HUES48 (cell line): ENCODE measurements around the gene RANGAP1.

Source experiments
- H3K27ac ChIP-seq: one replicate; pipeline ENCODE4 v1.7.0; 2013; ENCODE audit warnings: low read depth, low read length, inconsistent platforms
- H3K27me3 ChIP-seq: 2 replicates; pipeline ENCODE4 v1.6.1; 2013; ENCODE audit warnings: mild to moderate bottlenecking, low read length; ENCODE audit not compliant: control insufficient read depth, insufficient read depth
- H3K36me3 ChIP-seq: 2 replicates; pipeline ENCODE4 v1.6.1; 2013; ENCODE audit warnings: low read length; ENCODE audit not compliant: control insufficient read depth, insufficient read depth
- H3K4me1 ChIP-seq: 2 replicates; pipeline ENCODE4 v1.6.1; 2013; ENCODE audit warnings: mild to moderate bottlenecking, low read length; ENCODE audit not compliant: control insufficient read depth, insufficient read depth
- H3K4me3 ChIP-seq: 2 replicates; pipeline ENCODE4 v1.5.1; 2013; ENCODE audit warnings: mild to moderate bottlenecking, low read depth, low read length
- H3K9ac ChIP-seq: 2 replicates; pipeline ENCODE4 v1.6.1; 2013; ENCODE audit warnings: mild to moderate bottlenecking, low read depth, low read length, moderate library complexity
- H3K9me3 ChIP-seq: 2 replicates; pipeline ENCODE4 v1.6.1; 2013; ENCODE audit warnings: low read length; ENCODE audit not compliant: control insufficient read depth, insufficient read depth

The RANGAP1 gene

GRCh38 chr22:41242396-41243117, 43.4 kb downstream of the RANGAP1 start:
- Histone ChIP-seq H3K4me1 (0 out of 2 replicates have a peak, but pooled peaks cover 7% of the 10 kb centered on the region), H3K9me3 (no peaks in the 10 kb centered on the region), H3K9ac (no peak overlapping the region), H3K27ac (no peak overlapping the region), H3K36me3 (peaks cover 26% of the 10 kb centered on the region), H3K27me3 (no peaks in the 10 kb centered on the region), H3K4me3 (no peak overlapping the region)

- Histone ChIP-seq H3K9ac (no peak overlapping the region), H3K4me1 (peaks cover 7% of the 10 kb centered on the region; the same call in 1 of the 2 replicates), H3K4me3 (no peak overlapping the region), H3K27ac (no peak overlapping the region), H3K9me3 (no peaks in the 10 kb centered on the region), H3K36me3 (peaks cover 15% of the 10 kb centered on the region), H3K27me3 (no peaks in the 10 kb centered on the region)
These were observed 44.8 kb downstream of the RANGAP1 start for GRCh38 chr22:41241133-41241676.

- Histone ChIP-seq H3K27ac (no peak within 1 kb of the TSS), H3K36me3 (peaks cover 9% of the 10 kb centered on the region), H3K4me1 (peaks cover 7% of the 10 kb centered on the region; the same call in 1 of the 2 replicates), H3K9ac (no peak within 1 kb of the TSS), H3K27me3 (no peaks in the 10 kb centered on the region), H3K9me3 (no peaks in the 10 kb centered on the region), H3K4me3 (no peak within 1 kb of the TSS)
These were observed 45.4 kb downstream of the RANGAP1 start, which contains the start of gene CHADL for GRCh38 chr22:41240377-41241132. Gene CHADL (minus strand): TSS chr22:41240931. CDS start chr22:41240881, 50 bp downstream.

- Histone ChIP-seq H3K4me1 (peaks cover 7% of the 10 kb centered on the region; the same call in 1 of the 2 replicates), H3K27me3 (no peaks in the 10 kb centered on the region), H3K27ac (no peak overlapping the region), H3K9ac (no peak overlapping the region), H3K9me3 (no peaks in the 10 kb centered on the region), H3K4me3 (no peak overlapping the region), H3K36me3 (no peaks in the 10 kb centered on the region)
These were observed 46.4 kb downstream of the RANGAP1 start for GRCh38 chr22:41239443-41240128.

GRCh38 chr22:41238570-41239442, 47.2 kb downstream of the RANGAP1 start:
- Histone ChIP-seq H3K4me1 (peaks cover 7% of the 10 kb centered on the region; the same call in 1 of the 2 replicates), H3K36me3 (no peaks in the 10 kb centered on the region), H3K27me3 (no peaks in the 10 kb centered on the region), H3K9ac (no peak overlapping the region; the same call in 1 of the 2 replicates), H3K9me3 (no peaks in the 10 kb centered on the region), H3K4me3 (no peak overlapping the region), H3K27ac (no peak overlapping the region)

GRCh38 chr22:41237707-41238569, 48.0 kb downstream of the RANGAP1 start:
- Histone ChIP-seq H3K4me3 (peak overlapping the region; percentile 44; the same call in 1 of the 2 replicates), H3K27ac (no peak overlapping the region)

GRCh38 chr22:41237036-41237706, 48.8 kb downstream of the RANGAP1 start:
- no peaks in the 10 kb centered on the region for H3K36me3 ChIP-seq
- H3K27me3 ChIP-seq = no peaks in the 10 kb centered on the region
- H3K27ac ChIP-seq = no peak overlapping the region
- no peak overlapping the region for H3K9ac ChIP-seq
- H3K4me3 ChIP-seq = peak overlapping the region; percentile 44; the same call in 1 of the 2 replicates
- H3K4me1 ChIP-seq = peaks cover 7% of the 10 kb centered on the region; the same call in 1 of the 2 replicates
- no peaks in the 10 kb centered on the region for H3K9me3 ChIP-seq

More at GRCh38 chr22:41237707-41238569, 48.0 kb downstream of the RANGAP1 start:
- Histone ChIP-seq H3K27me3 (no peaks in the 10 kb centered on the region), H3K9me3 (no peaks in the 10 kb centered on the region), H3K4me1 (peaks cover 7% of the 10 kb centered on the region; the same call in 1 of the 2 replicates), H3K36me3 (no peaks in the 10 kb centered on the region), H3K9ac (peak overlapping the region; percentile 25; the same call in 1 of the 2 replicates)

GRCh38 chr22:41234815-41235695, 50.9 kb downstream of the RANGAP1 start:
- no peaks in the 10 kb centered on the region for H3K27me3 ChIP-seq
- H3K4me3 ChIP-seq = no peak overlapping the region
- no peak overlapping the region for H3K27ac ChIP-seq
- H3K36me3 ChIP-seq = peaks cover 12% of the 10 kb centered on the region
- H3K9me3 ChIP-seq = no peaks in the 10 kb centered on the region
- no peak overlapping the region for H3K9ac ChIP-seq
- peaks cover 7% of the 10 kb centered on the region; the same call in 1 of the 2 replicates for H3K4me1 ChIP-seq
